ENCODE data around the gene NABP2. TPM values are rescaled to one million over a fixed set of nuclear protein-coding genes. Genes with fewer than 3 reads are reported as not detected.

Gene NABP2
- polyA plus RNA-seq, 1 donor from 2014 or later = 54.3 TPM

- Histone ChIP-seq H3K9ac (ENCODE audit: low read length) (no peak overlapping the region), H3K36me3 (ENCODE audit: insufficient read depth, low read length) (no peaks in the 10 kb centered on the region), H3K9me2 (ENCODE audit: insufficient read depth, low read length) (no peaks in the 10 kb centered on the region), H3K27ac (ENCODE audit: low read length) (no peak overlapping the region), H3F3A (ENCODE audit: insufficient read depth, low read length, poor library complexity, severe bottlenecking) (peaks cover 5% of the 10 kb centered on the region), H3K9me3 (ENCODE audit: low read length) (no peaks in the 10 kb centered on the region), H3K4me3 (ENCODE audit: low read length) (no peak overlapping the region), H3K4me2 (ENCODE audit: low read length) (no peak overlapping the region), H2AFZ (ENCODE audit: low read depth, low read length) (no peak overlapping the region), H4K20me1 (ENCODE audit: insufficient read depth) (no peaks in the 10 kb centered on the region), H3K79me2 (replicated peaks; ENCODE audit: insufficient read depth, low read length) (peaks cover 9% of the 10 kb centered on the region), H3K27me3 (ENCODE audit: insufficient read depth, low read depth, low read length) (no peaks in the 10 kb centered on the region)
- TF ChIP-seq MXI1 (conservative IDR thresholded peaks at IDR 0.05; ENCODE audit: poor library complexity, severe bottlenecking) (no peak), REST (IDR thresholded peaks at IDR 0.05; ENCODE audit: borderline replicate concordance) (no peak), EP300 (conservative IDR thresholded peaks at IDR 0.05; ENCODE audit: poor library complexity, severe bottlenecking) (no peak), CTCF (IDR thresholded peaks at IDR 0.05; ENCODE audit: poor library complexity, severe bottlenecking) (no peak), TAF1 (IDR thresholded peaks at IDR 0.05; ENCODE audit: low read depth) (no peak), RAD21 (conservative IDR thresholded peaks at IDR 0.05) (no peak), SMC3 (conservative IDR thresholded peaks at IDR 0.05; ENCODE audit: poor library complexity) (no peak), POLR2AphosphoS5 (IDR thresholded peaks at IDR 0.05) (no peak), EZH2 (IDR thresholded peaks at IDR 0.05; ENCODE audit: borderline replicate concordance, insufficient read depth, low read length, poor library complexity, severe bottlenecking) (no peak)
These were observed 7.7 kb upstream of the NABP2 start for GRCh38 chr12:56216461-56216860.

- H3K9ac ChIP-seq (ENCODE audit: low read length) = no peak overlapping the region
- no peak overlapping the region for H3K4me2 ChIP-seq (ENCODE audit: low read length)
- H3K27ac ChIP-seq (ENCODE audit: low read length) = no peak overlapping the region
- H3K79me2 ChIP-seq (replicated peaks; ENCODE audit: insufficient read depth, low read length) = peaks cover 9% of the 10 kb centered on the region
- no peaks in the 10 kb centered on the region for H3K9me3 ChIP-seq (ENCODE audit: low read length)
- peak overlapping the region; percentile 78 for H3K4me3 ChIP-seq (ENCODE audit: low read length)
- peaks cover 5% of the 10 kb centered on the region for H3F3A ChIP-seq (ENCODE audit: insufficient read depth, low read length, poor library complexity, severe bottlenecking)
- H3K27me3 ChIP-seq (ENCODE audit: insufficient read depth, low read depth, low read length) = no peaks in the 10 kb centered on the region
- H4K20me1 ChIP-seq (ENCODE audit: insufficient read depth) = no peaks in the 10 kb centered on the region
- no peaks in the 10 kb centered on the region for H3K9me2 ChIP-seq (ENCODE audit: insufficient read depth, low read length)
- TF ChIP-seq EZH2 (IDR thresholded peaks at IDR 0.05; ENCODE audit: borderline replicate concordance, insufficient read depth, low read length, poor library complexity, severe bottlenecking) = no peak
- TF ChIP-seq SMC3 (conservative IDR thresholded peaks at IDR 0.05; ENCODE audit: poor library complexity) = no peak
- TF ChIP-seq MXI1 (conservative IDR thresholded peaks at IDR 0.05; ENCODE audit: poor library complexity, severe bottlenecking) = no peak
- no peak for TF ChIP-seq TAF1 (IDR thresholded peaks at IDR 0.05; ENCODE audit: low read depth)
- no peak for TF ChIP-seq EP300 (conservative IDR thresholded peaks at IDR 0.05; ENCODE audit: poor library complexity, severe bottlenecking)
- no peak for TF ChIP-seq RAD21 (conservative IDR thresholded peaks at IDR 0.05)
- TF ChIP-seq CTCF (IDR thresholded peaks at IDR 0.05; ENCODE audit: poor library complexity, severe bottlenecking) = no peak
- TF ChIP-seq POLR2AphosphoS5 (IDR thresholded peaks at IDR 0.05) = no peak
- TF ChIP-seq REST (IDR thresholded peaks at IDR 0.05; ENCODE audit: borderline replicate concordance) = no peak
- no peaks in the 10 kb centered on the region for H3K36me3 ChIP-seq (ENCODE audit: insufficient read depth, low read length)
- H2AFZ ChIP-seq (ENCODE audit: low read depth, low read length) = no peak overlapping the region
These were observed 4.3 kb upstream of the NABP2 start for GRCh38 chr12:56219840-56220239.

Measured in neural cell (in vitro differentiated cells).